Heart right ventricle (tissue), 16 donors: ENCODE data around the gene PLCG1. TPM values are rescaled to one million over a fixed set of nuclear protein-coding genes. Genes with fewer than 3 reads are reported as not detected.

Experiments
- ATAC-seq, 8 donors: fragments of 200-7000 bp; cut with Tn5 transposase; one replicate each; pipeline ENCODE4 v1.9.1; 2020; ENCODE audit warnings: mild to moderate bottlenecking in 8 of 8, moderate library complexity in 8 of 8, moderate number of reproducible peaks in 1 of 8
- DNase-seq, 2 donors: peaks; one replicate each; pipeline ENCODE4 v3.0.0-alpha.2; 2020
- H3K27ac ChIP-seq, 10 donors: fragments of 200-600 bp; sonication (generic) in 2 of 10; one replicate each; pipeline versions ENCODE4 v1.5.0 to v1.8.0; 2020 to 2022; ENCODE audit warnings: mild to moderate bottlenecking in 3 of 10
- H3K27me3 ChIP-seq, 7 donors: fragments of 200-600 bp; one replicate each; pipeline ENCODE4 v1.8.0; 2021 to 2022; ENCODE audit warnings: mild to moderate bottlenecking in 2 of 7
- H3K36me3 ChIP-seq, 9 donors: fragments of 200-600 bp; sonication (generic) in 1 of 9; one replicate each; pipeline versions ENCODE4 v1.5.0 to v1.8.0; 2020 to 2022; ENCODE audit warnings: mild to moderate bottlenecking in 2 of 9
- H3K4me1 ChIP-seq, 9 donors: fragments of 200-600 bp; sonication (generic) in 1 of 9; one replicate each; pipeline versions ENCODE4 v1.5.0 to v1.8.0; 2020 to 2022; ENCODE audit warnings: mild to moderate bottlenecking in 4 of 9
- H3K4me3 ChIP-seq, 10 donors: fragments of 200-600 bp; sonication (generic) in 2 of 10; one replicate each; pipeline versions ENCODE4 v1.5.0 to v1.8.0; 2020 to 2022; ENCODE audit warnings: mild to moderate bottlenecking in 7 of 10, moderate library complexity in 2 of 10
- H3K9me3 ChIP-seq, 11 donors: fragments of 200-600 bp in 10 of 11; sonication (generic) in 2 of 11; one replicate each; pipeline versions ENCODE4 v1.5.0 to v1.8.0; 2013 to 2022; ENCODE audit warnings: mild to moderate bottlenecking in 2 of 11, control low read depth in 1 of 11, moderate library complexity in 1 of 11
- CTCF ChIP-seq, 9 donors: fragments of 200-600 bp; sonication (generic) in 2 of 9; IDR thresholded peaks; one replicate each; pipeline versions ENCODE4 v1.5.0 to v1.8.0; 2021 to 2022; ENCODE audit warnings: antibody characterized with exemption in 9 of 9, mild to moderate bottlenecking in 5 of 9, moderate library complexity in 1 of 9
- WGBS, 2 donors: extraction: QIAGEN DNeasy Blood & Tissue Kit; methylation state at CpG; one replicate each; pipeline ENCODE4 v1.1.7; 2013; ENCODE audit warnings: inconsistent platforms in 1 of 2; 5-methylcytosine and 5-hydroxymethylcytosine counted together
- intact Hi-C, 10 donors: fragments of 100-400 bp; cut with DNase I; formaldehyde crosslinking; loops; one replicate each; pipeline versions ENCODE4 v1.11.1 to v1.14.2; 2022
- polyA plus RNA-seq, 2 donors: library from polyadenylated mRNA; stranded (reverse); fragments of 200-250 nt; gene quantifications; one replicate each; pipeline ENCODE4 v1.2.3, GENCODE V29; 2013
- total RNA-seq, 10 donors: library from RNA; stranded (reverse); fragmentation: NEBNext Ultra II Directional in 3 of 10; extraction: Animal tissue kit (Norgen Biotek cat#: 25700) in 3 of 10; gene quantifications; one replicate each; pipeline versions ENCODE4 v1.2.1 to v1.2.4, GENCODE V29; 2021 to 2023
- donor health status: Arrhythmogenic right ventricular cardiomyopathy.
- donor health status: ischemic (EF 13 %, LVEDD 7.1; RV severe dilation, severe dysfunction).
- donor health status: healthy with polysubstance abuse.
- donor health status: DM: no; HTN: yes; CAD: no.
- donor health status: DM: no; HTN: no; CAD: no.
- donor health status: ischemic (EF 25% LVEDD 6.9; RV normal size, moderate dysfunction).
- donor health status: ischemic (EF 25% LVEDD 5.7; RV mildly dilated, moderate dysfunction).
- donor health status: healthy.
- donor health status: DM: yes; HTN: yes; CAD: no.
- donor health status: Ischemic cardiomyopathy.
- donor health status: ischemic (EF 35%, LVEDD 5.7; RV mildly dilated, moderate dysfunction).
- donor health status: nonischemic (EF 11% LVEDD 7.7; RV severe dilation, severe dysfunction).
- donor health status: DM: yes; HTN: yes; CAD: no.
- donor health status: PGD.
- donor health status: ischemic (EF 29% LVEDD 5.4; RV normal size, mild dysfunction).
- donor health status: nonischemic (EF 23%, LVEDD 6.1; RV moderate dilation, normal function).

PLCG1 gene
- total and polyA plus RNA-seq, 12 donors: 36.6 to 81.7 (median 47.9) TPM

GRCh38 chr20:41101660-41102059 is 35.7 kb upstream of the PLCG1 start:
- H3K36me3 ChIP-seq: peaks cover 0 to 100% (median 66%) of the 10 kb centered on the region in 9 donors
- TF ChIP-seq CTCF (IDR thresholded peaks at IDR 0.05): no peak
- DNase-seq (no peak), ATAC-seq (no peak)
- no peak overlapping the region for H3K4me3 ChIP-seq
- WGBS, 2 donors: 86 to 90% methylated on average over 2 of the region's 2 CpGs
- no peaks in the 10 kb centered on the region for H3K4me1 ChIP-seq
- no peak overlapping the region for H3K27ac ChIP-seq
- intact Hi-C loops: no loop called here
- H3K27me3 ChIP-seq: no peaks in the 10 kb centered on the region
- no peaks in the 10 kb centered on the region for H3K9me3 ChIP-seq

GRCh38 chr20:41108531-41108930 is 28.8 kb upstream of the PLCG1 start:
- Histone ChIP-seq H3K27me3 (no peaks in the 10 kb centered on the region), H3K9me3 (no peaks in the 10 kb centered on the region), H3K4me3 (no peak overlapping the region), H3K36me3 (peaks cover 0 to 100% (median 24%) of the 10 kb centered on the region in 9 donors), H3K4me1 (no peaks in the 10 kb centered on the region), H3K27ac (no peak overlapping the region)
- intact Hi-C loops: no loop called here
- ATAC-seq (no peak), DNase-seq (no peak)
- WGBS, 2 donors: 95 to 96% methylated on average over 1 of the region's 1 CpG
- TF ChIP-seq CTCF (IDR thresholded peaks at IDR 0.05): no peak

- no peak for ATAC-seq
- H3K4me3 ChIP-seq: no peak overlapping the region
- H3K36me3 ChIP-seq: peaks cover 0 to 100% (median 31%) of the 10 kb centered on the region in 9 donors
- no peak for TF ChIP-seq CTCF (IDR thresholded peaks at IDR 0.05)
- no peak overlapping the region for H3K27ac ChIP-seq
- no peaks in the 10 kb centered on the region for H3K9me3 ChIP-seq
- 97 to 98% methylated on average over 11 of the region's 11 CpGs for WGBS, 2 donors
- no peaks in the 10 kb centered on the region for H3K4me1 ChIP-seq
- no peak for DNase-seq
- intact Hi-C loops: loop anchor here in 1 of 10 donors (10.0 kb wide), 1 partner anchor 525 kb away; no protein-coding TSS in a partner anchor
- no peaks in the 10 kb centered on the region for H3K27me3 ChIP-seq
These were observed 27.3 kb upstream of the PLCG1 start for GRCh38 chr20:41110012-41110411.

GRCh38 chr20:41110930-41111577 is 26.3 kb upstream of the PLCG1 start:
- WGBS, 2 donors: 96 to 99% methylated on average over 5 of the region's 5 CpGs
- Histone ChIP-seq H3K36me3 (peaks cover 0 to 100% (median 42%) of the 10 kb centered on the region in 9 donors), H3K27me3 (no peaks in the 10 kb centered on the region), H3K4me1 (no peaks in the 10 kb centered on the region), H3K9me3 (no peaks in the 10 kb centered on the region), H3K4me3 (no peak overlapping the region), H3K27ac (no peak overlapping the region)
- ATAC-seq: no peak
- intact Hi-C loops: loop anchor here in 1 of 10 donors (10.0 kb wide), 1 partner anchor 524 kb away; no protein-coding TSS in a partner anchor
- no peak for TF ChIP-seq CTCF (IDR thresholded peaks at IDR 0.05)
- DNase-seq: no peak
